ENCODE results near the gene ADAM23. TPM values are rescaled to one million over a fixed set of nuclear protein-coding genes. Genes with fewer than 3 reads are reported as not detected.

The ADAM23 gene
- total and polyA plus RNA-seq, 3 experiments from 2014 or later = 0.55 to 0.98 TPM; not detected in 1

DNA sequence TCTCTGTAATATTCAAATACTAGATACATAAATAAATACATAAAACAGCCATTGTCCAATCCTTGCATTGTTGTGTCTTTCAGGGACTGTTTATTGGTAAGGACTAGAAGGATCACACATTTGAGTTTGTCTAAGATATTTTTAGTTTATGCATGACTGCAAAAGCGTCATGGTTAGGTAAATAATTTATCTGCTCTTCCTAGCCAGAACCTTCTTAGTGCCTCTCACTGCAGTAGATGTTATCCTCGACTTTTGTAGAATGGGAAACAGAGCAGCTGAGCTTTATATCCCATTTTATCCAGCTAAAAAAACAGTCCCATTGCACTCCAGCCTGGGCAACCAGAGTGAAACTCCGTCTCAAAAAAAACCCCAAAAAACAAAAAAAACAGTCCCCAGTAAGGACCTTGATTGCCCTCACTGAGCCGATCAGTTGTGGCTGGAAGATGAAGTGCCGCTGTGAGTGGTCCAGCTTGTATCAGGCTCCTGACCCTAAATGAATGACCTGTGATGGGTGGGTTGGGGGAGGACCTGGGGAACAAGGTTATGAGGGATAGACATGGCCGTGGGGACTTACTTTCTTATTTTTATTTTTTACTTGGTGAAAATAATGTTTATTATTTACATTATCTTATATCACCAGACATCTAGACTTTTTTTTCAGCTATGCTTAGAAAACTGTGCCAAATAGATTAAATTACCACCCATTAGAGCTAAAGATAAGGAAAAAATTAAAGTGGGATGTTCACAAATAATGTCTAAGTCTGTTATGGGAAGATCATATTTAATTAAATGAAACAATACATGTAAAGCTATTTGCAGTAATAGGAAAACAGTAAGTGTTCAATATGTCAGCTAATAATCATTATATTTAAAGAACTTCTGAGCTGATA, 10.9 kb upstream of the ADAM23 start:
- ChIA-PET POLR2A (no interaction called here), CTCF (no interaction called here)
- Histone ChIP-seq H3K4me1 (ENCODE audit: insufficient read depth, low read length) (no peaks in the 10 kb centered on the region), H3K27me3 (ENCODE audit: insufficient read depth, low read length, poor library complexity, severe bottlenecking) (no peaks in the 10 kb centered on the region), H3K36me3 (ENCODE audit: insufficient read depth, low read length) (no peaks in the 10 kb centered on the region), H3K4me3 (ENCODE audit: low read length) (no peak overlapping the region), H3K27ac (ENCODE audit: low read depth, low read length) (no peak overlapping the region), H3K9me3 (ENCODE audit: low read length) (no peaks in the 10 kb centered on the region)
- no peak overlapping the region for H3K4me3 Mint-ChIP-seq
- H3K27ac Mint-ChIP-seq = no peak overlapping the region
- H3K27me3 Mint-ChIP-seq = peaks cover 2 to 15% of the 10 kb centered on the region in 2 donors
- peaks cover 0 to 3% (median 0%) of the 10 kb centered on the region in 5 donors for H3K9me3 Mint-ChIP-seq
- DNase-seq = no peak
- H3K36me3 Mint-ChIP-seq = no peaks in the 10 kb centered on the region
- no peaks in the 10 kb centered on the region for H3K4me1 Mint-ChIP-seq

DNA sequence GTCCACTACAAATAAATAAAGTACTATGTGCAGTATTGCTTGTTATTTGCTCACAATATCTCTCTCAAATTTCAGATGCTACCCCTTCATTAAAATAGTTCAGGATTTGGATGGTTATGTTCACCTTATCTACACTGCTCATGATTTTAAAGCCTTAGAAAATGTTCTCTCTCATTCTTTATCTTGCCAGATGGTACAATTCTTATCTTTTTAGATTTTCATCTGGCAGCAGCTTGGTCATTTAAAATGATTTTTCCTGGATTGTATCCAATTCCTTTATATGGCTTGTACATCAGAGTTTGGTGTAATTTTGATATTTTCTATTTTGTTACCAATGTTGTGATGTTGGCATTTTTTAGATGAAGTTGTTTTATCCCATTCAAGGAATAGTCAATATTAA, 10.1 kb upstream of the ADAM23 start:
- Mint-ChIP-seq H3K4me3 (no peak overlapping the region), H3K4me1 (no peaks in the 10 kb centered on the region), H3K9me3 (peaks cover 0 to 3% (median 0%) of the 10 kb centered on the region in 5 donors), H3K36me3 (no peaks in the 10 kb centered on the region), H3K27ac (no peak overlapping the region), H3K27me3 (peaks cover 2 to 21% of the 10 kb centered on the region in 2 donors)
- H3K36me3 ChIP-seq (ENCODE audit: insufficient read depth, low read length) = no peaks in the 10 kb centered on the region
- H3K27ac ChIP-seq (ENCODE audit: low read depth, low read length) = no peak overlapping the region
- H3K4me3 ChIP-seq (ENCODE audit: low read length) = no peak overlapping the region
- H3K27me3 ChIP-seq (ENCODE audit: insufficient read depth, low read length, poor library complexity, severe bottlenecking) = no peaks in the 10 kb centered on the region
- ChIA-PET CTCF (no interaction called here), POLR2A (no interaction called here)
- no peaks in the 10 kb centered on the region for H3K9me3 ChIP-seq (ENCODE audit: low read length)
- H3K4me1 ChIP-seq (ENCODE audit: insufficient read depth, low read length) = no peaks in the 10 kb centered on the region
- DNase-seq = no peak

DNA sequence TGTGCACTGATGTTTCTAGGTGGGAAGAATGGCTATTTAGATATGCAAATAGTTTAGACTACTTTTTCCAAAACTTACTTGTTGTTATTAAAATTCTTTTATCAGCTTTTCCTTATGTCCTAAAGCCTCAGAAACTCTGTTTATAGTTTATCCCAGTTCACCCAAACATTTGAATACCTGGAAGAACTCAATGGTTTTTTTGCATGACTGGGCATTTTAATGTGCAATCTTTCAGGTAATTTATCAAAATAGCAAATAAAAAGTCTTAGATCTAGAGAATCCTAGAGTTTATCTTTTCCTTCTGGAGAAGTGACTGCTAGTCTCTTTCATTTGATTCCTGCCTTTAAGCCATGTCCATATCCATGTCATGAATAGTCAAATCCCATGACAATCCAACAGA, 9.6 kb upstream of the ADAM23 start:
- Mint-ChIP-seq H3K27ac (no peak overlapping the region), H3K36me3 (no peaks in the 10 kb centered on the region), H3K4me1 (no peaks in the 10 kb centered on the region), H3K27me3 (peaks cover 2 to 25% of the 10 kb centered on the region in 2 donors), H3K9me3 (peaks cover 0 to 2% (median 0%) of the 10 kb centered on the region in 5 donors), H3K4me3 (no peak overlapping the region)
- POLR2A ChIA-PET = no interaction called here
- no peak for DNase-seq
- Histone ChIP-seq H3K36me3 (ENCODE audit: insufficient read depth, low read length) (no peaks in the 10 kb centered on the region), H3K4me3 (ENCODE audit: low read length) (no peak overlapping the region), H3K27me3 (ENCODE audit: insufficient read depth, low read length, poor library complexity, severe bottlenecking) (no peaks in the 10 kb centered on the region), H3K9me3 (ENCODE audit: low read length) (no peaks in the 10 kb centered on the region), H3K4me1 (ENCODE audit: insufficient read depth, low read length) (no peaks in the 10 kb centered on the region), H3K27ac (ENCODE audit: low read depth, low read length) (no peak overlapping the region)
- CTCF ChIA-PET = no interaction called here

DNA sequence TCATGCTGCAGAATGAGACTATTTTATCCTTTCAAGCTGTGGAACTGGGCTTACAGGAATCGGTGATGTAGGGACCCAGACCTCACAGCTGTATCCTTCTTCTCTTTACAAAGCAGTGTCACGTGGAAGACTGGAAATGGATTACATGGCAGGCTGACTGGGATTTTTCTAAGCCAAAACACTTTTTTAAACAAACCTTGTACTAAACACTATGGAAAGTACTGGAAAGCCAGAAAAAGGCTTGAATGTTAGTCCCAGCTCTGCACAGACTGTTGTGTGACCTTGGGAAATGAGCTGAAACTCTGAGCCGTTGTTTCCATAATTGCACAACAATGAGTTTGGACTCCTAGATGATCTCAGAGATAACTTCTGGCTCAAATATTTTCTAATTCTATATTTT, 7.6 kb upstream of the ADAM23 start:
- peaks cover 8 to 44% of the 10 kb centered on the region in 2 donors for H3K27me3 Mint-ChIP-seq
- DNase-seq = no peak
- POLR2A ChIA-PET = no interaction called here
- no peak overlapping the region for H3K4me3 Mint-ChIP-seq
- no peak overlapping the region for H3K27ac Mint-ChIP-seq
- H3K9me3 ChIP-seq (ENCODE audit: low read length) = no peaks in the 10 kb centered on the region
- no peaks in the 10 kb centered on the region for H3K36me3 ChIP-seq (ENCODE audit: insufficient read depth, low read length)
- peaks cover 0 to 2% (median 0%) of the 10 kb centered on the region in 5 donors for H3K9me3 Mint-ChIP-seq
- no peaks in the 10 kb centered on the region for H3K4me1 Mint-ChIP-seq
- no peak overlapping the region for H3K27ac ChIP-seq (ENCODE audit: low read depth, low read length)
- no peaks in the 10 kb centered on the region for H3K4me1 ChIP-seq (ENCODE audit: insufficient read depth, low read length)
- no peaks in the 10 kb centered on the region for H3K36me3 Mint-ChIP-seq
- H3K4me3 ChIP-seq (ENCODE audit: low read length) = no peak overlapping the region
- H3K27me3 ChIP-seq (ENCODE audit: insufficient read depth, low read length, poor library complexity, severe bottlenecking) = no peaks in the 10 kb centered on the region
- CTCF ChIA-PET = no interaction called here

DNA sequence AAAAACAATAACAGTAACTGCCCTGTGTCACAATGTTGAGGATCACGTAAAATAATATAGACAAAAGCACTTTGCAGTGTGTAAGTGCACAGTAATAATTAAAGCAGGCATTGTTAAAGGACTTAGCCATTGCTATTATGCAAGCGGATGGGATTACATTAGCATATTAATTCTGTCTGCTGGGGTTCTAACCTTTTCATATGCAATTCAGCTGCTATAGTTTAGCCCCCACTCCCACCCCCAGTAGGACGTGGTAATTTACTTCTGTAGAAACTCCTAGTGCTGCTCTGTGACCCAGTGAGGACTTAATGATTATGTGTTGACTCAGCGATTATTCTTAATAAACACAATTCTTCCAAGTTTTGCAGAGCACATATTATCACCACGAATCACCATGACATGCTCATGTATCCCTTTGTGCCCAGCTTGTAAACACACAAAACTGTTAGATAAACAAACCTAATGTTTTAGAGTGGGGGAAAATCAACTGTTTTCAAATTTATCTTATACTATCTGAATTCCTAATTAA, 5.1 kb upstream of the ADAM23 start:
- Histone ChIP-seq H3K4me3 (ENCODE audit: low read length) (no peak overlapping the region), H3K9me3 (ENCODE audit: low read length) (no peaks in the 10 kb centered on the region), H3K36me3 (ENCODE audit: insufficient read depth, low read length) (no peaks in the 10 kb centered on the region), H3K27me3 (ENCODE audit: insufficient read depth, low read length, poor library complexity, severe bottlenecking) (peaks cover 11% of the 10 kb centered on the region), H3K4me1 (ENCODE audit: insufficient read depth, low read length) (peaks cover 7% of the 10 kb centered on the region), H3K27ac (ENCODE audit: low read depth, low read length) (no peak overlapping the region)
- ChIA-PET POLR2A (no interaction called here), CTCF (no interaction called here)
- no peak overlapping the region for H3K4me3 Mint-ChIP-seq
- peaks cover 0 to 2% (median 0%) of the 10 kb centered on the region in 5 donors for H3K9me3 Mint-ChIP-seq
- peaks cover 21 to 66% of the 10 kb centered on the region in 2 donors for H3K27me3 Mint-ChIP-seq
- H3K36me3 Mint-ChIP-seq = no peaks in the 10 kb centered on the region
- H3K27ac Mint-ChIP-seq = no peak overlapping the region
- peaks cover 6 to 13% (median 9%) of the 10 kb centered on the region in 3 donors for H3K4me1 Mint-ChIP-seq
- no peak for DNase-seq

DNA sequence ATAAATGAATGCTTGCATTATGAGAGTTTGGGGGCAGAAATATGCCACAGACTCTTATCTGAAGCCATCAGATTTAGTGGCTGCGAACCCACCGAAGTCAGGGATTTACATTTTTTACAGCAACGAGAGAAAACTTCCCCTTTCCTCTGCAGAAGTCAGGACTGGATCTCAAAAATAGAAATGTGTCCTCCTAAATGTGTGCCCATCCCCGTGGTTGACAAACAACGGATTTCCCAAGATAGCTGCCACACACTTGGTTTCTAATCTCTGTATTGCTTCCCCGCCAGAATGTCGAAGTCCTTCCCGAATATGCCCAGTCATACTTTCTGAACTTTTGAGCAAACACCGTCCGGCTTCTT, 879 bp upstream of the ADAM23 start:
- H3K36me3 ChIP-seq (ENCODE audit: insufficient read depth, low read length) = no peaks in the 10 kb centered on the region
- no peak overlapping the region for H3K4me3 ChIP-seq (ENCODE audit: low read length)
- peaks cover 14% of the 10 kb centered on the region for H3K27me3 ChIP-seq (ENCODE audit: insufficient read depth, low read length, poor library complexity, severe bottlenecking)
- no peaks in the 10 kb centered on the region for H3K9me3 ChIP-seq (ENCODE audit: low read length)
- CTCF ChIA-PET = no interaction called here
- Mint-ChIP-seq H3K27me3 (peaks cover 46 to 84% of the 10 kb centered on the region in 2 donors), H3K4me1 (peaks cover 10 to 19% (median 14%) of the 10 kb centered on the region in 3 donors), H3K9me3 (peaks cover 0 to 2% (median 0%) of the 10 kb centered on the region in 5 donors), H3K36me3 (no peaks in the 10 kb centered on the region), H3K27ac (peak overlapping the region in 1 of 8 donors; percentile 16), H3K4me3 (peak overlapping the region in 6 of 7 donors; percentile 18 to 62 (median 47))
- DNase-seq = no peak
- POLR2A ChIA-PET = no interaction called here
- no peak overlapping the region for H3K27ac ChIP-seq (ENCODE audit: low read depth, low read length)
- peaks cover 10% of the 10 kb centered on the region for H3K4me1 ChIP-seq (ENCODE audit: insufficient read depth, low read length)

DNA sequence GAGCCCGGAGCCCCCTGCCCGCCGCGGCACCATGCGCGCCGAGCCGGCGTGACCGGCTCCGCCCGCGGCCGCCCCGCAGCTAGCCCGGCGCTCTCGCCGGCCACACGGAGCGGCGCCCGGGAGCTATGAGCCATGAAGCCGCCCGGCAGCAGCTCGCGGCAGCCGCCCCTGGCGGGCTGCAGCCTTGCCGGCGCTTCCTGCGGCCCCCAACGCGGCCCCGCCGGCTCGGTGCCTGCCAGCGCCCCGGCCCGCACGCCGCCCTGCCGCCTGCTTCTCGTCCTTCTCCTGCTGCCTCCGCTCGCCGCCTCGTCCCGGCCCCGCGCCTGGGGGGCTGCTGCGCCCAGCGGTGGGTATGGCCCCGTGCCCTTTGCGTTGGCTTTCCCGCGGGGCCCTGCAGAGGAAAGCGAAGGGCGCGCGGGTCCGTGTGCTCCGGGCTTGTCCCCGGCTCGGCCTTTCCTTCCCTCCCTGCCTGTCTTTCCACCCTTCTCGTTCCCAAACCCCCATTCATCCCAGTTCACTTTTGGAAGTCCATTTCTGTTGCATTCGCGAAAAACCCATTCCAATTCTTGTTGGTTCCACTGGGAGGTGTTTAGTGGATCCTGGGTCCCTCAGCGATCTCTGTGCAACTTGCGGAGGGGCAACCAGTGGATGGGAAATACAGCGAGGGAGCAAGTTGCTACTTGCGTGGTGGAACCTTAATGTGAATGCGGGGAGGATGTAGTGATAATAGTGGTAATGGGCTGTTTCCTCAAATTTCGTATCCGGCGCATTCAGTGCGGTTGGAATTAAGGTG, 599 bp downstream of the ADAM23 start:
- Histone ChIP-seq H3K36me3 (ENCODE audit: insufficient read depth, low read length) (no peaks in the 10 kb centered on the region), H3K4me1 (ENCODE audit: insufficient read depth, low read length) (peaks cover 10% of the 10 kb centered on the region), H3K27me3 (ENCODE audit: insufficient read depth, low read length, poor library complexity, severe bottlenecking) (peaks cover 14% of the 10 kb centered on the region), H3K4me3 (ENCODE audit: low read length) (no peak overlapping the region), H3K9me3 (ENCODE audit: low read length) (no peaks in the 10 kb centered on the region), H3K27ac (ENCODE audit: low read depth, low read length) (no peak overlapping the region)
- Mint-ChIP-seq H3K36me3 (no peaks in the 10 kb centered on the region), H3K27ac (peak overlapping the region in 1 of 8 donors; percentile 35), H3K9me3 (peaks cover 0 to 2% (median 0%) of the 10 kb centered on the region in 5 donors), H3K4me3 (peak overlapping the region; percentile 19 to 84 (median 74)), H3K27me3 (peaks cover 51 to 83% of the 10 kb centered on the region in 2 donors), H3K4me1 (peaks cover 10 to 19% (median 14%) of the 10 kb centered on the region in 3 donors)
- no peak for DNase-seq
- ChIA-PET CTCF (no interaction called here), POLR2A (no interaction called here)

DNA sequence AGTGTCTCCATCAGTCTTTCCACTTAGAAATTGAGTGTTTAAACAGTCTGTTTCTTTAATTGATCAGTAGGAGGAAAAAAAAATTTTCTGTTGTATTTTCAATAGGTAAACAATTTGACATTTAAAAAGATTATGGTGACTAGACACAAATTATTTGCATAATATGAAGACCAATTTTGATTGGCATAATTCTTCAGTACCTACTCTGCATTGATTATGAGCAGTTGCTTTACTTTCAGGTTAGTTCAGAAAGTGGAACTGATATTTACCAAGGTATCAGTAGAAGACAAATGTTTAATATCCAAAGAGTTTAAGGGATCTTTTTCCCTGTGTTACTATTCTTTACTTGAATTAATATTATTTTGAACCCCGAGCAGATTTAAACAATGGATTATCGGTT, 2.6 kb downstream of the ADAM23 start:
- Mint-ChIP-seq H3K4me3 (no peak overlapping the region), H3K9me3 (peaks cover 0 to 2% (median 0%) of the 10 kb centered on the region in 5 donors), H3K4me1 (peaks cover 10 to 19% (median 14%) of the 10 kb centered on the region in 3 donors), H3K27ac (no peak overlapping the region), H3K36me3 (no peaks in the 10 kb centered on the region), H3K27me3 (peaks cover 44 to 73% of the 10 kb centered on the region in 2 donors)
- Histone ChIP-seq H3K36me3 (ENCODE audit: insufficient read depth, low read length) (no peaks in the 10 kb centered on the region), H3K9me3 (ENCODE audit: low read length) (no peaks in the 10 kb centered on the region), H3K27ac (ENCODE audit: low read depth, low read length) (no peak overlapping the region), H3K4me1 (ENCODE audit: insufficient read depth, low read length) (peaks cover 10% of the 10 kb centered on the region), H3K4me3 (ENCODE audit: low read length) (no peak overlapping the region), H3K27me3 (ENCODE audit: insufficient read depth, low read length, poor library complexity, severe bottlenecking) (peaks cover 14% of the 10 kb centered on the region)
- ChIA-PET CTCF (no interaction called here), POLR2A (no interaction called here)
- DNase-seq = no peak
